ENCODE measurements around the gene NEUROG1.

The NEUROG1 gene

DNA sequence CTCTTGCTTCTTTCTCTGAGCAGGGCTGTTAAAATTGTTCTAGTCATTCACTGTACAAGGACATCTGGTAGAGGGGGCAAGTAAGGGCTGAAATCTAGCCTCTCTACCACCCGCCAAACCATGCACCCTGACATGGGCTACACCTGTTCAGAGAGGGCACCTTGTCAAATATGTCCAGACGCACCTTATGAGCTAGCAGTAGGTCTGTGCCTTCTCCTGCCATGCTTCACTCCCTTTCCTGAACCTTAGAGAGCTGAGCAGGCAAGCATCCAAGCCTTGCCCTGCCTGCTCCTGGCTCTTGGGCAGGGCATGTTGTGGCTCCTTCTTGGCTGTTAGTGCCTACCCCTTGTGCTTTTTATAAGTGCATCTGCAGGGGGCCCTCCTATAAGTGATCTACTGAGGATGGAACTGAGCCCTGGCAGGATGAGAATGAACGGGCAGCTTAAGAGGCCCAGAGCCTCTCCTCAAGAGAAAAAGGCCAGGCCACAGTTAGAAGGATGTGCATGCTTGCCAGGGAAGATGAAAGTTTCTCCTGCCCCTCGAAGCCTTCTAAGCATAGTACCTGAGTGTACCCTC is 3.8 kb upstream of the NEUROG1 start:
- Histone ChIP-seq H3K4me3 (ENCODE audit: insufficient read depth in 1 of 2, low read depth in 1 of 2, low read length in 2 of 2) (no peak overlapping the region), H2BK5ac (ENCODE audit: low read depth, low read length, poor library complexity, severe bottlenecking) (no peak overlapping the region), H4K91ac (ENCODE audit: low read length) (no peak overlapping the region), H2AK5ac (ENCODE audit: low read length, severe bottlenecking) (no peak overlapping the region), H3K18ac (ENCODE audit: low read depth in 1 of 2, low read length in 2 of 2) (no peak overlapping the region), H2BK120ac (ENCODE audit: low read depth, low read length) (no peak overlapping the region), H3K9me3 (ENCODE audit: control insufficient read depth, low read length) (peaks cover 16% of the 10 kb centered on the region), H3K23ac (ENCODE audit: low read length in 2 of 2) (no peak overlapping the region), H3K4ac (ENCODE audit: low read depth in 1 of 2, low read length in 2 of 2) (no peak overlapping the region), H3K4me1 (ENCODE audit: control insufficient read depth, insufficient read depth, low read depth, low read length) (peaks cover 20% of the 10 kb centered on the region), H2BK15ac (ENCODE audit: low read depth, poor library complexity, severe bottlenecking) (no peak overlapping the region), H2AFZ (ENCODE audit: low read depth, low read length) (no peak overlapping the region), H3K27ac (ENCODE audit: low read length, poor library complexity, severe bottlenecking) (no peak overlapping the region), H3K9ac (ENCODE audit: low read length) (no peak overlapping the region), H2BK12ac (ENCODE audit: low read length in 2 of 2) (no peak overlapping the region), H3K36me3 (ENCODE audit: control insufficient read depth in 1 of 2, insufficient read depth in 2 of 2, low read depth in 1 of 2, low read length in 2 of 2) (no peaks in the 10 kb centered on the region), H3K27me3 (ENCODE audit: control insufficient read depth in 1 of 2, insufficient read depth in 1 of 2, low read length in 2 of 2) (peaks cover 91 to 98% of the 10 kb centered on the region in 2 experiments), H3K14ac (ENCODE audit: low read length in 2 of 2) (no peak overlapping the region), H4K8ac (ENCODE audit: low read length) (no peak overlapping the region), H3K79me1 (replicated peaks; ENCODE audit: low read length, poor library complexity, severe bottlenecking) (no peaks in the 10 kb centered on the region), H3K4me2 (ENCODE audit: low read length, poor library complexity, severe bottlenecking) (no peak overlapping the region)
- WGBS: 44% methylated on average over 4 of the region's 4 CpGs
- no peak for DNase-seq

DNA sequence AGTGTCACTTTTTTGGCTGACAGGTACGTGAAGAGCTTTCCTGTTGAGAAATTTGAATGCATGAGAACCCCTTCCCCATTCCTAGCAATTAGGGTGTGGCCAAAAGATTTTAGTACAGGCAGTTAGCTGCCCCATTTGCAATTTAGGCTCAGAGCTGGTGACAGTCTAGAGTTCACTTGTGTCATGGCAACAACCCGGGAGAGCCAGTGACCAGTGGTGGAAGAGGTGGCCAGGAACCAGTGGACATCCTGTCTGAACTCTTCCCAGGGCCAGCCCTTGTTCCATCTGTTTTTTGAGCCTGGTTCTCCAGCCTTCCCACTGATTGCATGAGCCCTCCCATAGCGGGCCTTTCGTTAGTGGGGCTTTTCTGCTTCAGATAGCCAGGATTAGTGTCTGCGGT is 2.5 kb upstream of the NEUROG1 start:
- Histone ChIP-seq H4K91ac (ENCODE audit: low read length) (no peak overlapping the region), H3K9ac (ENCODE audit: low read length) (no peak overlapping the region), H2BK5ac (ENCODE audit: low read depth, low read length, poor library complexity, severe bottlenecking) (no peak overlapping the region), H3K4me3 (ENCODE audit: insufficient read depth in 1 of 2, low read depth in 1 of 2, low read length in 2 of 2) (no peak overlapping the region), H3K4ac (ENCODE audit: low read depth in 1 of 2, low read length in 2 of 2) (no peak overlapping the region), H2AK5ac (ENCODE audit: low read length, severe bottlenecking) (no peak overlapping the region), H3K18ac (ENCODE audit: low read depth in 1 of 2, low read length in 2 of 2) (no peak overlapping the region), H2AFZ (ENCODE audit: low read depth, low read length) (no peak overlapping the region), H2BK12ac (ENCODE audit: low read length in 2 of 2) (no peak overlapping the region), H3K27me3 (ENCODE audit: control insufficient read depth in 1 of 2, insufficient read depth in 1 of 2, low read length in 2 of 2) (peaks cover 91 to 98% of the 10 kb centered on the region in 2 experiments), H3K23ac (ENCODE audit: low read length in 2 of 2) (no peak overlapping the region), H4K8ac (ENCODE audit: low read length) (no peak overlapping the region), H3K4me1 (ENCODE audit: control insufficient read depth, insufficient read depth, low read depth, low read length) (peaks cover 10% of the 10 kb centered on the region), H2BK15ac (ENCODE audit: low read depth, poor library complexity, severe bottlenecking) (no peak overlapping the region), H3K9me3 (ENCODE audit: control insufficient read depth, low read length) (peaks cover 16% of the 10 kb centered on the region), H3K4me2 (ENCODE audit: low read length, poor library complexity, severe bottlenecking) (no peak overlapping the region), H3K14ac (ENCODE audit: low read length in 2 of 2) (no peak overlapping the region), H3K36me3 (ENCODE audit: control insufficient read depth in 1 of 2, insufficient read depth in 2 of 2, low read depth in 1 of 2, low read length in 2 of 2) (no peaks in the 10 kb centered on the region), H3K27ac (ENCODE audit: low read length, poor library complexity, severe bottlenecking) (no peak overlapping the region), H2BK120ac (ENCODE audit: low read depth, low read length) (no peak overlapping the region), H3K79me1 (replicated peaks; ENCODE audit: low read length, poor library complexity, severe bottlenecking) (no peaks in the 10 kb centered on the region)
- no peak for DNase-seq
- 78% methylated on average over 4 of the region's 5 CpGs for WGBS

GRCh38 chr5:135537745-135538144 is 2.0 kb upstream of the NEUROG1 start:
- Histone ChIP-seq H4K8ac (ENCODE audit: low read length) (no peak overlapping the region), H3K4me1 (ENCODE audit: control insufficient read depth, insufficient read depth, low read depth, low read length) (peaks cover 10% of the 10 kb centered on the region), H3K27me3 (ENCODE audit: control insufficient read depth in 1 of 2, insufficient read depth in 1 of 2, low read length in 2 of 2) (peaks cover 94 to 99% of the 10 kb centered on the region in 2 experiments), H2BK15ac (ENCODE audit: low read depth, poor library complexity, severe bottlenecking) (no peak overlapping the region), H3K79me1 (replicated peaks; ENCODE audit: low read length, poor library complexity, severe bottlenecking) (no peaks in the 10 kb centered on the region), H3K4me3 (ENCODE audit: insufficient read depth in 1 of 2, low read depth in 1 of 2, low read length in 2 of 2) (no peak overlapping the region), H3K14ac (ENCODE audit: low read length in 2 of 2) (no peak overlapping the region), H3K23ac (ENCODE audit: low read length in 2 of 2) (no peak overlapping the region), H2BK5ac (ENCODE audit: low read depth, low read length, poor library complexity, severe bottlenecking) (no peak overlapping the region), H3K4me2 (ENCODE audit: low read length, poor library complexity, severe bottlenecking) (no peak overlapping the region), H3K36me3 (ENCODE audit: control insufficient read depth in 1 of 2, insufficient read depth in 2 of 2, low read depth in 1 of 2, low read length in 2 of 2) (no peaks in the 10 kb centered on the region), H2AFZ (ENCODE audit: low read depth, low read length) (no peak overlapping the region), H2AK5ac (ENCODE audit: low read length, severe bottlenecking) (no peak overlapping the region), H3K9me3 (ENCODE audit: control insufficient read depth, low read length) (peaks cover 16% of the 10 kb centered on the region), H3K4ac (ENCODE audit: low read depth in 1 of 2, low read length in 2 of 2) (no peak overlapping the region), H3K9ac (ENCODE audit: low read length) (no peak overlapping the region), H2BK12ac (ENCODE audit: low read length in 2 of 2) (no peak overlapping the region), H3K27ac (ENCODE audit: low read length, poor library complexity, severe bottlenecking) (no peak overlapping the region), H2BK120ac (ENCODE audit: low read depth, low read length) (no peak overlapping the region), H4K91ac (ENCODE audit: low read length) (no peak overlapping the region), H3K18ac (ENCODE audit: low read depth in 1 of 2, low read length in 2 of 2) (no peak overlapping the region)
- 59% methylated on average over 2 of the region's 2 CpGs for WGBS
- no peak for DNase-seq

DNA sequence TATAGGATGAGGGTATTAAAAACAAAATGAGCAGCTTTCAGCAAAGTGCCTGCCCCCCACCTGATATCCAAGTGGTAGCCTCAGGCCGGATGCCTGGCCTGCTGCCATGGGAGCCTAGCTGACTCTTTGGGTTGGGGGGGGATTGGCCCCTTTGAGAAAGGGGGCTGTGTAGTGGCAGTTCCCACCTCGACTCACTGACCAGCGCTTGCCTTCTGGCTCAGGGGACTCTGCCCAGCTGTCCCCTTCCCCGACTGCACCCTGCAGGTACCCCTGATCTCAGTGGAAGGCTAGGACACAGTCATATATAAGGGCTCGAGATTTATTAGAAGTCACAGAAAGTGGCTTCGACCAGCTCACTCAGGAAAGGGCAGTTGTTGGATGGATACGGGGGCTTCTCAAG is 1.5 kb upstream of the NEUROG1 start:
- no peak overlapping the region for H4K91ac ChIP-seq (ENCODE audit: low read length)
- H2BK12ac ChIP-seq (ENCODE audit: low read length in 2 of 2): no peak overlapping the region
- peaks cover 95 to 100% of the 10 kb centered on the region in 2 experiments for H3K27me3 ChIP-seq (ENCODE audit: control insufficient read depth in 1 of 2, insufficient read depth in 1 of 2, low read length in 2 of 2)
- no peak overlapping the region for H2BK120ac ChIP-seq (ENCODE audit: low read depth, low read length)
- H2BK15ac ChIP-seq (ENCODE audit: low read depth, poor library complexity, severe bottlenecking): no peak overlapping the region
- H2AK5ac ChIP-seq (ENCODE audit: low read length, severe bottlenecking): no peak overlapping the region
- no peak overlapping the region for H3K23ac ChIP-seq (ENCODE audit: low read length in 2 of 2)
- no peak overlapping the region for H2BK5ac ChIP-seq (ENCODE audit: low read depth, low read length, poor library complexity, severe bottlenecking)
- no peak overlapping the region for H4K8ac ChIP-seq (ENCODE audit: low read length)
- no peak overlapping the region for H3K4ac ChIP-seq (ENCODE audit: low read depth in 1 of 2, low read length in 2 of 2)
- peaks cover 10% of the 10 kb centered on the region for H3K4me1 ChIP-seq (ENCODE audit: control insufficient read depth, insufficient read depth, low read depth, low read length)
- no peak overlapping the region for H3K27ac ChIP-seq (ENCODE audit: low read length, poor library complexity, severe bottlenecking)
- H3K18ac ChIP-seq (ENCODE audit: low read depth in 1 of 2, low read length in 2 of 2): no peak overlapping the region
- no peak overlapping the region for H2AFZ ChIP-seq (ENCODE audit: low read depth, low read length)
- H3K79me1 ChIP-seq (replicated peaks; ENCODE audit: low read length, poor library complexity, severe bottlenecking): no peaks in the 10 kb centered on the region
- 56% methylated on average over 7 of the region's 7 CpGs for WGBS
- DNase-seq: no peak
- no peak overlapping the region for H3K14ac ChIP-seq (ENCODE audit: low read length in 2 of 2)
- H3K4me2 ChIP-seq (ENCODE audit: low read length, poor library complexity, severe bottlenecking): no peak overlapping the region
- peaks cover 16% of the 10 kb centered on the region for H3K9me3 ChIP-seq (ENCODE audit: control insufficient read depth, low read length)
- no peak overlapping the region for H3K4me3 ChIP-seq (ENCODE audit: insufficient read depth in 1 of 2, low read depth in 1 of 2, low read length in 2 of 2)
- H3K9ac ChIP-seq (ENCODE audit: low read length): no peak overlapping the region
- H3K36me3 ChIP-seq (ENCODE audit: control insufficient read depth in 1 of 2, insufficient read depth in 2 of 2, low read depth in 1 of 2, low read length in 2 of 2): no peaks in the 10 kb centered on the region

Data from mesenchymal stem cell (in vitro differentiated cells and primary cell).